ENCODE data around the gene GRID2.

GRID2 gene

GRCh38 chr4:92522356-92522755 lies 218.6 kb downstream of the GRID2 start:
- DNase-seq (ENCODE audit: low read depth) = no peak

GRCh38 chr4:92524131-92524530 lies 220.4 kb downstream of the GRID2 start:
- DNase-seq (ENCODE audit: low read depth) = no peak

GRCh38 chr4:92528541-92528940 lies 224.8 kb downstream of the GRID2 start:
- DNase-seq (ENCODE audit: low read depth) = no peak

GRCh38 chr4:92529510-92529909 lies 225.7 kb downstream of the GRID2 start:
- DNase-seq (ENCODE audit: low read depth) = no peak

- DNase-seq (ENCODE audit: low read depth) = no peak
Measured at GRCh38 chr4:92535599-92535998, 231.8 kb downstream of the GRID2 start.

- no peak for DNase-seq (ENCODE audit: low read depth)
Measured at GRCh38 chr4:92551616-92552015, 247.8 kb downstream of the GRID2 start.

- DNase-seq (ENCODE audit: low read depth) = no peak
Measured at GRCh38 chr4:92566269-92566668, 262.5 kb downstream of the GRID2 start.

- DNase-seq (ENCODE audit: low read depth) = no peak
Measured at GRCh38 chr4:92580816-92581215, 277.1 kb downstream of the GRID2 start.

GRCh38 chr4:92599044-92599443 lies 295.3 kb downstream of the GRID2 start:
- DNase-seq (ENCODE audit: low read depth) = no peak

GRCh38 chr4:92600638-92601037 lies 296.9 kb downstream of the GRID2 start:
- DNase-seq (ENCODE audit: low read depth) = no peak

- DNase-seq (ENCODE audit: low read depth) = no peak
Measured at GRCh38 chr4:92606227-92606626, 302.5 kb downstream of the GRID2 start.

- DNase-seq (ENCODE audit: low read depth) = no peak
Measured at GRCh38 chr4:92615049-92615448, 311.3 kb downstream of the GRID2 start.

- DNase-seq (ENCODE audit: low read depth) = no peak
Measured at GRCh38 chr4:92618968-92619367, 315.2 kb downstream of the GRID2 start.

- DNase-seq (ENCODE audit: low read depth) = no peak
Measured at GRCh38 chr4:92629302-92629701, 325.5 kb downstream of the GRID2 start.

- no peak for DNase-seq (ENCODE audit: low read depth)
Measured at GRCh38 chr4:92634882-92635281, 331.1 kb downstream of the GRID2 start.

GRCh38 chr4:92636038-92636806 lies 332.5 kb downstream of the GRID2 start:
- no peak for DNase-seq (ENCODE audit: low read depth)

- no peak for DNase-seq (ENCODE audit: low read depth)
Measured at GRCh38 chr4:92641409-92641808, 337.6 kb downstream of the GRID2 start.

- no peak for DNase-seq (ENCODE audit: low read depth)
Measured at GRCh38 chr4:92646826-92647225, 343.1 kb downstream of the GRID2 start.

- DNase-seq (ENCODE audit: low read depth) = no peak
Measured at GRCh38 chr4:92651536-92651935, 347.8 kb downstream of the GRID2 start.

GRCh38 chr4:92654084-92654483 lies 350.3 kb downstream of the GRID2 start:
- DNase-seq (ENCODE audit: low read depth) = no peak

GRCh38 chr4:92657695-92658094 lies 353.9 kb downstream of the GRID2 start:
- DNase-seq (ENCODE audit: low read depth) = no peak

GRCh38 chr4:92658318-92658717 lies 354.6 kb downstream of the GRID2 start:
- no peak for DNase-seq (ENCODE audit: low read depth)

- DNase-seq (ENCODE audit: low read depth) = no peak
Measured at GRCh38 chr4:92677805-92678204, 374.0 kb downstream of the GRID2 start.

- no peak for DNase-seq (ENCODE audit: low read depth)
Measured at GRCh38 chr4:92678292-92678691, 374.5 kb downstream of the GRID2 start.
